Ishikawa (cell line): ENCODE data around the gene HMGCS2.

Experiments
- CEBPB ChIP-seq: IDR thresholded peaks from 2 replicates; pipeline ENCODE4 v1.6.1; 2012
- CREB1 ChIP-seq: IDR thresholded peaks from 2 replicates; pipeline ENCODE4 v1.6.1; 2012; ENCODE audit warnings: low read depth
- EGR1 ChIP-seq: IDR thresholded peaks from 2 replicates; pipeline ENCODE4 v1.6.1; 2012
- EP300 ChIP-seq: IDR thresholded peaks from 2 replicates; pipeline ENCODE4 v1.6.1; 2012; ENCODE audit warnings: borderline replicate concordance
- FOXM1 ChIP-seq: IDR thresholded peaks from 2 replicates; pipeline ENCODE4 v1.6.1; 2012; ENCODE audit warnings: low read depth, borderline replicate concordance
- NFIC ChIP-seq: IDR thresholded peaks from 2 replicates; pipeline ENCODE4 v1.6.1; 2012
- RAD21 ChIP-seq: IDR thresholded peaks from 2 replicates; pipeline ENCODE4 v1.6.1; 2012; ENCODE audit warnings: low read depth
- TAF1 ChIP-seq: IDR thresholded peaks from 2 replicates; pipeline ENCODE4 v1.6.1; 2012; ENCODE audit warnings: low read depth, mild to moderate bottlenecking
- TEAD4 ChIP-seq: IDR thresholded peaks from 2 replicates; pipeline ENCODE4 v1.6.1; 2012
- YY1 ChIP-seq: IDR thresholded peaks from 2 replicates; pipeline ENCODE4 v1.6.1; 2012; ENCODE audit warnings: low read depth
- ZBTB7A ChIP-seq: IDR thresholded peaks from 2 replicates; pipeline ENCODE4 v1.6.1; 2012; ENCODE audit warnings: low read depth
- TF ChIP-seq, protein P1 (sequence below): IDR thresholded peaks from 2 replicates; pipeline ENCODE4 v1.6.1; 2012; ENCODE audit warnings: low read depth, mild to moderate bottlenecking
- TF ChIP-seq, protein P2 (sequence below): IDR thresholded peaks from 2 replicates; pipeline ENCODE4 v1.6.1; 2012

DNA sequence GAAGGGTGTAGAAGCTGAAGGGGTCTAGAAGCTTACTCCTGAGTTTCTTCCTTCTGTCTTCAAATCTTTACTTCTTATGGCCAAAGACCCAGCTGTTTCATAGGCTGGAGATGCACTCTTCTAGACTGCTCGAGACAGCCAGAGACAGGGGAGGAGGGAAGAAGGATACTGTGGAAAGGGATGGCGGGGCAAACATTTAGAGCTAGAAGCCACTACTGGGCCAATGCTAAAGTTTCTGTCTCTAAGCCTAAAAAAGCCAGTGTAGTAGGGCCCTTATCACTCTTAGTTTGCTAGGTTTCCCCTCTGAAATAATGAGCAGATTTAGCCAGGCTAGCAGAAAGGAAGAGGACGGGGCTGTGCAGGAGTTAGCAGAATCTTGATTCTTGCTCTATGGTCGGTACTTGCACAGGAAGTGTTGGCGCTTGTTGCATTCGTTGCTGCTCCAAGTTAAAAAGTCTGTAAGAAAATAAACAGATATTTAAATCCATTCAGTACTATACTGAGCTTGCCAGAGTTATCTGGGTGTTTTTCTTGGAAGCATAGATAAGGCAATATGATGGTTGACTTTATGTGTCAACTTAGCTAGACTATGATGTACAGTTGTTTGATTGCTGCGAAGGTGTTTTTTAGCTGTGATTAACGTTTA lies 25.6 kb upstream of the HMGCS2 start:
- no peak for TF ChIP-seq CREB1
- TF ChIP-seq, protein P1, sequence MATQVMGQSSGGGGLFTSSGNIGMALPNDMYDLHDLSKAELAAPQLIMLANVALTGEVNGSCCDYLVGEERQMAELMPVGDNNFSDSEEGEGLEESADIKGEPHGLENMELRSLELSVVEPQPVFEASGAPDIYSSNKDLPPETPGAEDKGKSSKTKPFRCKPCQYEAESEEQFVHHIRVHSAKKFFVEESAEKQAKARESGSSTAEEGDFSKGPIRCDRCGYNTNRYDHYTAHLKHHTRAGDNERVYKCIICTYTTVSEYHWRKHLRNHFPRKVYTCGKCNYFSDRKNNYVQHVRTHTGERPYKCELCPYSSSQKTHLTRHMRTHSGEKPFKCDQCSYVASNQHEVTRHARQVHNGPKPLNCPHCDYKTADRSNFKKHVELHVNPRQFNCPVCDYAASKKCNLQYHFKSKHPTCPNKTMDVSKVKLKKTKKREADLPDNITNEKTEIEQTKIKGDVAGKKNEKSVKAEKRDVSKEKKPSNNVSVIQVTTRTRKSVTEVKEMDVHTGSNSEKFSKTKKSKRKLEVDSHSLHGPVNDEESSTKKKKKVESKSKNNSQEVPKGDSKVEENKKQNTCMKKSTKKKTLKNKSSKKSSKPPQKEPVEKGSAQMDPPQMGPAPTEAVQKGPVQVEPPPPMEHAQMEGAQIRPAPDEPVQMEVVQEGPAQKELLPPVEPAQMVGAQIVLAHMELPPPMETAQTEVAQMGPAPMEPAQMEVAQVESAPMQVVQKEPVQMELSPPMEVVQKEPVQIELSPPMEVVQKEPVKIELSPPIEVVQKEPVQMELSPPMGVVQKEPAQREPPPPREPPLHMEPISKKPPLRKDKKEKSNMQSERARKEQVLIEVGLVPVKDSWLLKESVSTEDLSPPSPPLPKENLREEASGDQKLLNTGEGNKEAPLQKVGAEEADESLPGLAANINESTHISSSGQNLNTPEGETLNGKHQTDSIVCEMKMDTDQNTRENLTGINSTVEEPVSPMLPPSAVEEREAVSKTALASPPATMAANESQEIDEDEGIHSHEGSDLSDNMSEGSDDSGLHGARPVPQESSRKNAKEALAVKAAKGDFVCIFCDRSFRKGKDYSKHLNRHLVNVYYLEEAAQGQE = no peak
- no peak for TF ChIP-seq NFIC
- TF ChIP-seq RAD21 = no peak
- no peak for TF ChIP-seq YY1
- TF ChIP-seq EP300 = no peak
- no peak for TF ChIP-seq TAF1
- TF ChIP-seq ZBTB7A = no peak
- TF ChIP-seq FOXM1 = no peak
- TF ChIP-seq CEBPB = no peak
- no peak for TF ChIP-seq EGR1
- TF ChIP-seq TEAD4 = no peak
- TF ChIP-seq, protein P2, sequence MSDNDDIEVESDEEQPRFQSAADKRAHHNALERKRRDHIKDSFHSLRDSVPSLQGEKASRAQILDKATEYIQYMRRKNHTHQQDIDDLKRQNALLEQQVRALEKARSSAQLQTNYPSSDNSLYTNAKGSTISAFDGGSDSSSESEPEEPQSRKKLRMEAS = no peak
